Adipocyte (in vitro differentiated cells): Measurements from ENCODE around the gene RANBP1.

Experiments
- DNase-seq: peaks from one replicate; pipeline ENCODE4 v3.0.0-alpha.2; 2015; ENCODE audit warnings: low read depth
- H3K27me3 ChIP-seq: replicated peaks from 2 replicates; pipeline ENCODE4 v1.7.0; 2013; ENCODE audit warnings: mild to moderate bottlenecking, low read length, moderate library complexity; ENCODE audit not compliant: control insufficient read depth, insufficient read depth
- H3K36me3 ChIP-seq: 2 replicates; pipeline ENCODE4 v1.7.0; 2013; ENCODE audit warnings: low read length, mild to moderate bottlenecking, moderate library complexity; ENCODE audit not compliant: control insufficient read depth, insufficient read depth, severe bottlenecking
- H3K4me1 ChIP-seq: 2 replicates; pipeline ENCODE4 v1.7.0; 2013; ENCODE audit warnings: mild to moderate bottlenecking, low read length, moderate library complexity; ENCODE audit not compliant: control insufficient read depth, insufficient read depth
- H3K4me3 ChIP-seq: 2 replicates; pipeline ENCODE4 v1.7.0; 2013; ENCODE audit warnings: mild to moderate bottlenecking, low read length, moderate library complexity
- H3K9ac ChIP-seq: 2 replicates; pipeline ENCODE4 v1.7.0; 2013; ENCODE audit warnings: mild to moderate bottlenecking, low read length, moderate library complexity
- H3K9me3 ChIP-seq: 2 replicates; pipeline ENCODE4 v1.7.0; 2013; ENCODE audit warnings: mild to moderate bottlenecking, low read length, moderate library complexity; ENCODE audit not compliant: control insufficient read depth

RANBP1 gene

GRCh38 chr22:20129747-20130014, 13.8 kb downstream of the RANBP1 start:
- Histone ChIP-seq H3K9me3 (no peaks in the 10 kb centered on the region), H3K27me3 (no peaks in the 10 kb centered on the region), H3K4me3 (no peak overlapping the region), H3K9ac (no peak overlapping the region), H3K4me1 (peaks cover 13% of the 10 kb centered on the region), H3K36me3 (peaks cover 26% of the 10 kb centered on the region)
- DNase-seq: no peak

- no peak for DNase-seq
- peaks cover 13% of the 10 kb centered on the region for H3K4me1 ChIP-seq
- H3K9ac ChIP-seq: peak overlapping the region; percentile 49
- H3K9me3 ChIP-seq: no peaks in the 10 kb centered on the region
- no peak overlapping the region for H3K4me3 ChIP-seq
- peaks cover 22% of the 10 kb centered on the region for H3K36me3 ChIP-seq
- no peaks in the 10 kb centered on the region for H3K27me3 ChIP-seq
These were observed 14.4 kb downstream of the RANBP1 start for GRCh38 chr22:20130319-20130718.

- no peaks in the 10 kb centered on the region for H3K9me3 ChIP-seq
- H3K36me3 ChIP-seq: peaks cover 16% of the 10 kb centered on the region
- peak overlapping the region; percentile 88 for H3K4me3 ChIP-seq
- no peaks in the 10 kb centered on the region for H3K27me3 ChIP-seq
- peak overlapping the region; percentile 93 for H3K9ac ChIP-seq
- peaks cover 13% of the 10 kb centered on the region for H3K4me1 ChIP-seq
- peak; percentile 92 for DNase-seq
These were observed 15.1 kb downstream of the RANBP1 start for GRCh38 chr22:20130731-20131596.

- Histone ChIP-seq H3K36me3 (peaks cover 10% of the 10 kb centered on the region), H3K4me3 (peak within 1 kb of the TSS; percentile 88), H3K27me3 (no peaks in the 10 kb centered on the region), H3K4me1 (peaks cover 13% of the 10 kb centered on the region), H3K9ac (peak within 1 kb of the TSS; percentile 93), H3K9me3 (no peaks in the 10 kb centered on the region)
- no peak for DNase-seq
These were observed 15.6 kb downstream of the RANBP1 start, which contains the start of gene ZDHHC8 for GRCh38 chr22:20131597-20131858. Gene ZDHHC8, plus strand, starts transcription at chr22:20131804. Its CDS starts 144 bp downstream, at chr22:20131948.

GRCh38 chr22:20131859-20132685, 16.2 kb downstream of the RANBP1 start:
- Histone ChIP-seq H3K4me1 (peaks cover 13% of the 10 kb centered on the region), H3K36me3 (peaks cover 5% of the 10 kb centered on the region), H3K9me3 (no peaks in the 10 kb centered on the region), H3K4me3 (peak overlapping the region; percentile 87), H3K9ac (peak overlapping the region; percentile 89), H3K27me3 (no peaks in the 10 kb centered on the region)
- peak; percentile 72 for DNase-seq

- peaks cover 13% of the 10 kb centered on the region for H3K4me1 ChIP-seq
- H3K36me3 ChIP-seq: no peaks in the 10 kb centered on the region
- no peaks in the 10 kb centered on the region for H3K27me3 ChIP-seq
- H3K4me3 ChIP-seq: peak overlapping the region; percentile 87
- H3K9me3 ChIP-seq: no peaks in the 10 kb centered on the region
- no peak for DNase-seq
- peak overlapping the region; percentile 89 for H3K9ac ChIP-seq
These were observed 16.9 kb downstream of the RANBP1 start for GRCh38 chr22:20132686-20133246.

- peaks cover 18% of the 10 kb centered on the region for H3K4me1 ChIP-seq
- DNase-seq: no peak
- no peaks in the 10 kb centered on the region for H3K36me3 ChIP-seq
- H3K4me3 ChIP-seq: no peak overlapping the region
- H3K9me3 ChIP-seq: no peaks in the 10 kb centered on the region
- H3K9ac ChIP-seq: no peak overlapping the region
- H3K27me3 ChIP-seq: no peaks in the 10 kb centered on the region
These were observed 18.1 kb downstream of the RANBP1 start for GRCh38 chr22:20133930-20134549.

- H3K4me3 ChIP-seq: no peak overlapping the region
- H3K9me3 ChIP-seq: no peaks in the 10 kb centered on the region
- DNase-seq: no peak
- H3K27me3 ChIP-seq: no peaks in the 10 kb centered on the region
- H3K4me1 ChIP-seq: peaks cover 18% of the 10 kb centered on the region
- H3K9ac ChIP-seq: no peak overlapping the region
- H3K36me3 ChIP-seq: peaks cover 5% of the 10 kb centered on the region
These were observed 19.4 kb downstream of the RANBP1 start for GRCh38 chr22:20135265-20135664.

- no peaks in the 10 kb centered on the region for H3K9me3 ChIP-seq
- DNase-seq: no peak
These were observed 20.1 kb downstream of the RANBP1 start for GRCh38 chr22:20135806-20136602.

GRCh38 chr22:20136603-20136873, 20.6 kb downstream of the RANBP1 start:
- DNase-seq: no peak
- Histone ChIP-seq H3K4me3 (no peak overlapping the region), H3K27me3 (no peaks in the 10 kb centered on the region), H3K4me1 (peaks cover 19% of the 10 kb centered on the region), H3K9me3 (no peaks in the 10 kb centered on the region), H3K36me3 (peaks cover 5% of the 10 kb centered on the region), H3K9ac (no peak overlapping the region)

More at GRCh38 chr22:20135806-20136602, 20.1 kb downstream of the RANBP1 start:
- H3K27me3 ChIP-seq: no peaks in the 10 kb centered on the region
- H3K4me1 ChIP-seq: peaks cover 16% of the 10 kb centered on the region
- H3K4me3 ChIP-seq: no peak overlapping the region
- peak overlapping the region; percentile 25 for H3K9ac ChIP-seq
- H3K36me3 ChIP-seq: peaks cover 5% of the 10 kb centered on the region
